Keratinocyte (primary cell): ENCODE data around the gene POLR2C. TPM values are rescaled to one million over a fixed set of nuclear protein-coding genes. Genes with fewer than 3 reads are reported as not detected.

Source experiments
- DNase-seq: peaks from one replicate; pipeline ENCODE4 v3.0.0-alpha.2; 2011; ENCODE audit warnings: low read depth, missing footprints, low spot score
- FAIRE-seq: peaks from 2 replicates; lab custom pipeline; 2011; peaks lifted over from hg19 to GRCh38; lab: Jason Lieb, UNC
- H2AFZ ChIP-seq: 2 replicates; pipeline ENCODE4 v1.6.0; 2012; ENCODE audit warnings: low read length, control low read depth, inconsistent platforms; ENCODE audit not compliant: control insufficient read depth
- H3K27ac ChIP-seq: 2 replicates; pipeline ENCODE4 v1.5.1; 2011; ENCODE audit warnings: low read length; ENCODE audit not compliant: control insufficient read depth, insufficient read depth
- H3K27me3 ChIP-seq: 3 replicates; pipeline ENCODE4 v1.6.0; 2011; ENCODE audit warnings: low read length; ENCODE audit not compliant: control insufficient read depth, insufficient read depth; ENCODE audit errors: extremely low read depth
- H3K36me3 ChIP-seq, 2 experiments: 2 replicates in 1 of 2; 3 replicates in 1 of 2; pipeline ENCODE4 v1.5.1; 2011; ENCODE audit warnings: low read length in 2 of 2, mild to moderate bottlenecking in 1 of 2; ENCODE audit not compliant: control insufficient read depth in 2 of 2, insufficient read depth in 2 of 2; ENCODE audit errors: extremely low read depth in 1 of 2
- H3K4me1 ChIP-seq: 3 replicates; pipeline ENCODE4 v1.5.1; 2011; ENCODE audit warnings: low read length; ENCODE audit not compliant: control insufficient read depth, insufficient read depth; ENCODE audit errors: extremely low read depth
- H3K4me2 ChIP-seq: 3 replicates; pipeline ENCODE4 v1.6.0; 2011; ENCODE audit warnings: low read depth, low read length; ENCODE audit not compliant: control insufficient read depth, insufficient read depth; ENCODE audit errors: extremely low read depth
- H3K4me3 ChIP-seq, 3 experiments: fragments of 200-600 bp in 1 of 3; sonication (generic) in 1 of 3; 2 replicates in 2 of 3; 3 replicates in 1 of 3; pipeline ENCODE4 v1.5.1; 2011 to 2016; ENCODE audit warnings: low read length in 3 of 3, mild to moderate bottlenecking in 3 of 3, control low read depth in 2 of 3, inconsistent platforms in 1 of 3, low read depth in 1 of 3, mixed read lengths in 1 of 3, mixed run types in 1 of 3, moderate library complexity in 1 of 3; ENCODE audit not compliant: control insufficient read depth in 2 of 3, insufficient read depth in 2 of 3; ENCODE audit errors: extremely low read depth in 1 of 3
- H3K79me2 ChIP-seq: 2 replicates; pipeline ENCODE4 v1.6.0; 2012; ENCODE audit warnings: low read length; ENCODE audit not compliant: control insufficient read depth, insufficient read depth
- H3K9ac ChIP-seq: 3 replicates; pipeline ENCODE4 v1.6.0; 2011; ENCODE audit warnings: low read length; ENCODE audit not compliant: control insufficient read depth, insufficient read depth; ENCODE audit errors: extremely low read depth
- H3K9me1 ChIP-seq: 3 replicates; pipeline ENCODE4 v1.6.0; 2011; ENCODE audit warnings: low read length; ENCODE audit not compliant: control insufficient read depth, insufficient read depth; ENCODE audit errors: extremely low read depth
- H3K9me3 ChIP-seq: 2 replicates; pipeline ENCODE4 v1.5.1; 2012; ENCODE audit warnings: low read depth, low read length; ENCODE audit not compliant: control insufficient read depth
- H4K20me1 ChIP-seq: 3 replicates; pipeline ENCODE4 v1.6.0; 2011; ENCODE audit warnings: low read length; ENCODE audit not compliant: control insufficient read depth, insufficient read depth; ENCODE audit errors: extremely low read depth
- EZH2 ChIP-seq: IDR thresholded peaks from one replicate; pipeline ENCODE4 v1.6.1; 2012; ENCODE audit warnings: inconsistent platforms, mild to moderate bottlenecking, low read length, moderate library complexity
- dilution Hi-C: fragments of 300-500 bp; cut with MboI; formaldehyde crosslinking; loops from one replicate; pipeline ENCODE4 v1.7.0; 2020; ENCODE audit warnings: low sequenced_read_pairs; ENCODE audit not compliant: extremely low pct_ligation_motif_present
- polyA plus RNA-seq, 5 experiments: library from polyadenylated mRNA; depleted of rRNA in 3 of 5; stranded (reverse) in 3 of 5; stranded (forward) in 1 of 5; unstranded in 1 of 5; fragments of >200 nt; gene quantifications; 1 replicate in 1 of 5; 2 replicates in 3 of 5; 3 replicates in 1 of 5; pipeline versions ENCODE4 v1.2.1 to v1.2.3, GENCODE V29; 2011 to 2012; ENCODE audit warnings: missing spikeins in 2 of 5, low read depth in 1 of 5, low replicate concordance in 1 of 5
- TF ChIP-seq, protein P1 (sequence below), 3 experiments: IDR thresholded peaks in 1 of 3; conservative IDR thresholded peaks in 1 of 3; optimal IDR thresholded peaks in 1 of 3; 2 replicates in 2 of 3; 3 replicates in 1 of 3; pipeline versions ENCODE3 to v1.5.1; 2011; ENCODE audit warnings: low read length in 3 of 3, mild to moderate bottlenecking in 3 of 3, moderate library complexity in 2 of 3, control low read depth in 1 of 3, inconsistent platforms in 1 of 3; ENCODE audit not compliant: insufficient read depth in 2 of 3; ENCODE audit errors: extremely low read depth in 1 of 3

POLR2C gene
- polyA plus RNA-seq, 1 donor (not counting 4 experiments of a cell fraction or from before 2014, with no cell fraction given), result 74.6 TPM

DNA sequence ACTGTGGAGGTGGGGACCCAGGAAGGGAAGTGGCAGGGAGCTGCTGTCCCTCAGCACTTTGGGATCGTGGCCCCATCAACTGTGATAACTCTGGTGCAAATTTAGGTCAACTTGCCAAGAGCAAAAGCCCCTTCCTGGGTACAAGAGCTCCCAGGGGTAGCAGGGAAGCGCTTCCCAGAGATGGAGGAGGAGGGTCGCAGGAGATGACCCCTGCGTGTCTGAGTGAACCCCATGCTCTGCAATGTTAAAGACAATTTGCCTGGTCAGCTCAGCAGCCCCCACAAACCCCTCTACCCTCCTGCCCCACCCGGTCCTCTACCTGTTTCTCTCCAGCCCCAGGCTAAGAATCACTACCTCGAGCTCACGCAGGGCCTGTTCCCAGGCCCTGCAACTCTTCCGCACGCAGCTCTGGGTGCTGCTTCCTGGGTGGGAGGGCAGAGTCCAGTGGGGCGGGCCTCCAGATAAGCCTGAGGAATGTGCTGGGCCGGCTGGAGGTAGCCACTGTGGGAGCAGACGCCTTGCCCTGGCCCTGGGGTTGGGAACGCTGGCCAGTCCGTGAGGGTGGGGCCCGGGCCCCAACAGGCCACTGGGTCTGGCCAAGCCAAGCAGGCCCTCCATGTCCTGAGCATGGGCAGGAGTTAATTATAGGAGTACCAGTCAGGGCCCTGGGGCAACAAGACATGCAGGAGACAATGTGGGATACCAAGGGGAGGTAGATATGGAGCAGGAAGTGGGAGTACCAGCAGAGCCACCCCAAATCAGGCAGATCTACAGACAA, 17.7 kb downstream of the POLR2C start:
- dilution Hi-C loops, result no loop called here
- Histone ChIP-seq H3K79me2 (no peaks in the 10 kb centered on the region), H3K4me3 (no peak overlapping the region), H2AFZ (no peak overlapping the region), H3K9me3 (no peaks in the 10 kb centered on the region), H3K9me1 (no peaks in the 10 kb centered on the region), H4K20me1 (no peaks in the 10 kb centered on the region), H3K4me1 (peaks cover 11% of the 10 kb centered on the region), H3K36me3 (peaks cover 3 to 17% of the 10 kb centered on the region in 2 experiments), H3K4me2 (no peak overlapping the region), H3K9ac (no peak overlapping the region), H3K27me3 (no peaks in the 10 kb centered on the region), H3K27ac (no peak overlapping the region)
- DNase-seq, result no peak
- no peak for FAIRE-seq
- TF ChIP-seq, protein P1, sequence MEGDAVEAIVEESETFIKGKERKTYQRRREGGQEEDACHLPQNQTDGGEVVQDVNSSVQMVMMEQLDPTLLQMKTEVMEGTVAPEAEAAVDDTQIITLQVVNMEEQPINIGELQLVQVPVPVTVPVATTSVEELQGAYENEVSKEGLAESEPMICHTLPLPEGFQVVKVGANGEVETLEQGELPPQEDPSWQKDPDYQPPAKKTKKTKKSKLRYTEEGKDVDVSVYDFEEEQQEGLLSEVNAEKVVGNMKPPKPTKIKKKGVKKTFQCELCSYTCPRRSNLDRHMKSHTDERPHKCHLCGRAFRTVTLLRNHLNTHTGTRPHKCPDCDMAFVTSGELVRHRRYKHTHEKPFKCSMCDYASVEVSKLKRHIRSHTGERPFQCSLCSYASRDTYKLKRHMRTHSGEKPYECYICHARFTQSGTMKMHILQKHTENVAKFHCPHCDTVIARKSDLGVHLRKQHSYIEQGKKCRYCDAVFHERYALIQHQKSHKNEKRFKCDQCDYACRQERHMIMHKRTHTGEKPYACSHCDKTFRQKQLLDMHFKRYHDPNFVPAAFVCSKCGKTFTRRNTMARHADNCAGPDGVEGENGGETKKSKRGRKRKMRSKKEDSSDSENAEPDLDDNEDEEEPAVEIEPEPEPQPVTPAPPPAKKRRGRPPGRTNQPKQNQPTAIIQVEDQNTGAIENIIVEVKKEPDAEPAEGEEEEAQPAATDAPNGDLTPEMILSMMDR (optimal IDR thresholded peaks at IDR 0.05 in 1 of 3, IDR thresholded peaks at IDR 0.05 in 1 of 3, conservative IDR thresholded peaks at IDR 0.05 in 1 of 3; ENCODE audit: extremely low read depth in 1 of 3, insufficient read depth in 2 of 3, low read length in 3 of 3), result no peak
- TF ChIP-seq EZH2, result no peak

GRCh38 chr16:57480754-57481230, 18.3 kb downstream of the POLR2C start:
- DNase-seq, result no peak
- no peaks in the 10 kb centered on the region for H3K9me3 ChIP-seq
- H3K4me2 ChIP-seq, result no peak overlapping the region
- dilution Hi-C loops, result no loop called here
- H3K9me1 ChIP-seq, result no peaks in the 10 kb centered on the region
- H3K4me1 ChIP-seq, result peaks cover 17% of the 10 kb centered on the region
- no peak overlapping the region for H2AFZ ChIP-seq
- no peak overlapping the region for H3K4me3 ChIP-seq
- peaks cover 3 to 17% of the 10 kb centered on the region in 2 experiments for H3K36me3 ChIP-seq
- FAIRE-seq, result no peak
- TF ChIP-seq EZH2, result no peak
- TF ChIP-seq, protein P1 (optimal IDR thresholded peaks at IDR 0.05 in 1 of 3, IDR thresholded peaks at IDR 0.05 in 1 of 3, conservative IDR thresholded peaks at IDR 0.05 in 1 of 3; ENCODE audit: extremely low read depth in 1 of 3, insufficient read depth in 2 of 3, low read length in 3 of 3), result no peak
- H3K79me2 ChIP-seq, result no peaks in the 10 kb centered on the region
- H3K27ac ChIP-seq, result no peak overlapping the region
- no peaks in the 10 kb centered on the region for H4K20me1 ChIP-seq
- H3K27me3 ChIP-seq, result no peaks in the 10 kb centered on the region
- H3K9ac ChIP-seq, result no peak overlapping the region
